Heart left ventricle (tissue), 16 donors: ENCODE measurements around the gene SDSL. TPM values are rescaled to one million over a fixed set of nuclear protein-coding genes. Genes with fewer than 3 reads are reported as not detected.

Source experiments
- ATAC-seq, 4 donors: fragments of 200-7000 bp; cut with Tn5 transposase; one replicate each; pipeline ENCODE4 v1.9.1; 2020 to 2022; ENCODE audit warnings: moderate library complexity in 4 of 4, mild to moderate bottlenecking in 3 of 4, moderate number of reproducible peaks in 1 of 4
- DNase-seq, 5 donors: peaks; one replicate each; pipeline ENCODE4 v3.0.0-alpha.2; 2020
- H3K27ac ChIP-seq, 12 donors: fragments of 200-600 bp; sonication (generic) in 4 of 12; one replicate each; pipeline versions ENCODE4 v1.5.0 to v1.8.0; 2016 to 2022; ENCODE audit warnings: mild to moderate bottlenecking in 2 of 12
- H3K27me3 ChIP-seq, 9 donors: fragments of 200-600 bp; sonication (generic) in 2 of 9; one replicate each; pipeline versions ENCODE4 v1.5.1 to v1.8.0; 2016 to 2022; ENCODE audit warnings: mild to moderate bottlenecking in 3 of 9
- H3K36me3 ChIP-seq, 9 donors: fragments of 200-600 bp; sonication (generic) in 2 of 9; one replicate each; pipeline versions ENCODE4 v1.5.0 to v1.8.0; 2018 to 2022; ENCODE audit warnings: mild to moderate bottlenecking in 2 of 9
- H3K4me1 ChIP-seq, 12 donors: fragments of 200-600 bp; sonication (generic) in 4 of 12; one replicate each; pipeline versions ENCODE4 v1.5.0 to v1.8.0; 2016 to 2022; ENCODE audit warnings: mild to moderate bottlenecking in 3 of 12
- H3K4me3 ChIP-seq, 12 donors: fragments of 200-600 bp; sonication (generic) in 4 of 12; one replicate each; pipeline versions ENCODE4 v1.5.0 to v1.8.0; 2017 to 2022; ENCODE audit warnings: mild to moderate bottlenecking in 9 of 12, moderate library complexity in 4 of 12
- H3K9me3 ChIP-seq, 12 donors: fragments of 200-600 bp; sonication (generic) in 4 of 12; one replicate each; pipeline versions ENCODE4 v1.5.0 to v1.8.0; 2016 to 2022; ENCODE audit warnings: mild to moderate bottlenecking in 1 of 12
- POLR2A ChIP-seq, 2 donors: fragments of 450-650 bp; IDR thresholded peaks; one replicate each; pipeline ENCODE4 v1.6.1; 2017; ENCODE audit warnings: antibody characterized with exemption in 2 of 2, mild to moderate bottlenecking in 2 of 2, moderate library complexity in 2 of 2
- WGBS, 4 donors: extraction: QIAGEN DNeasy Blood & Tissue Kit in 2 of 4; methylation state at CpG; one replicate each; pipeline versions ENCODE4 v1.1.5 to v1.1.7; 2013 to 2018; 5-methylcytosine and 5-hydroxymethylcytosine counted together
- intact Hi-C, 10 donors: fragments of 100-400 bp; cut with DNase I; formaldehyde crosslinking; loops; one replicate each; pipeline versions ENCODE4 v1.11.1 to v1.14.2; 2022
- polyA plus RNA-seq, 2 donors: library from polyadenylated mRNA; stranded (reverse); fragments of 200-250 nt; gene quantifications; one replicate each; pipeline ENCODE4 v1.2.3, GENCODE V29; 2013
- total RNA-seq, 9 donors: library from RNA; depleted of rRNA in 2 of 9; stranded (reverse); fragments of >200 nt in 2 of 9; fragmentation: NEBNext Ultra II Directional in 3 of 9; extraction: Animal tissue kit (Norgen Biotek cat#: 25700) in 3 of 9; gene quantifications; one replicate each; pipeline versions ENCODE4 v1.1.0 to v1.2.4, GENCODE V29; 2016 to 2023
- TF ChIP-seq, protein P1 (sequence below), 12 donors: fragments of 200-600 bp; sonication (generic) in 4 of 12; IDR thresholded peaks; one replicate each; pipeline versions ENCODE4 v1.5.0 to v1.8.0; 2018 to 2022; ENCODE audit warnings: antibody characterized with exemption in 12 of 12, mild to moderate bottlenecking in 5 of 12
- donor health status: ischemic (EF 13 %, LVEDD 7.1; RV severe dilation, severe dysfunction).
- donor health status: healthy with polysubstance abuse.
- donor health status: DM: no; HTN: yes; CAD: no.
- donor health status: DM: no; HTN: no; CAD: no.
- donor health status: ischemic (EF 25% LVEDD 6.9; RV normal size, moderate dysfunction).
- donor health status: ischemic (EF 25% LVEDD 5.7; RV mildly dilated, moderate dysfunction).
- donor health status: healthy.
- donor health status: DM: yes; HTN: yes; CAD: no.
- donor health status: ischemic (EF 35%, LVEDD 5.7; RV mildly dilated, moderate dysfunction).
- donor health status: nonischemic (EF 11% LVEDD 7.7; RV severe dilation, severe dysfunction).
- donor health status: DM: yes; HTN: yes; CAD: no.
- donor health status: PGD.
- donor health status: ischemic (EF 29% LVEDD 5.4; RV normal size, mild dysfunction).
- donor health status: nonischemic (EF 23%, LVEDD 6.1; RV moderate dilation, normal function).

Gene SDSL
- total and polyA plus RNA-seq, 11 donors, result 2.5 to 21.0 (median 5.7) TPM

DNA sequence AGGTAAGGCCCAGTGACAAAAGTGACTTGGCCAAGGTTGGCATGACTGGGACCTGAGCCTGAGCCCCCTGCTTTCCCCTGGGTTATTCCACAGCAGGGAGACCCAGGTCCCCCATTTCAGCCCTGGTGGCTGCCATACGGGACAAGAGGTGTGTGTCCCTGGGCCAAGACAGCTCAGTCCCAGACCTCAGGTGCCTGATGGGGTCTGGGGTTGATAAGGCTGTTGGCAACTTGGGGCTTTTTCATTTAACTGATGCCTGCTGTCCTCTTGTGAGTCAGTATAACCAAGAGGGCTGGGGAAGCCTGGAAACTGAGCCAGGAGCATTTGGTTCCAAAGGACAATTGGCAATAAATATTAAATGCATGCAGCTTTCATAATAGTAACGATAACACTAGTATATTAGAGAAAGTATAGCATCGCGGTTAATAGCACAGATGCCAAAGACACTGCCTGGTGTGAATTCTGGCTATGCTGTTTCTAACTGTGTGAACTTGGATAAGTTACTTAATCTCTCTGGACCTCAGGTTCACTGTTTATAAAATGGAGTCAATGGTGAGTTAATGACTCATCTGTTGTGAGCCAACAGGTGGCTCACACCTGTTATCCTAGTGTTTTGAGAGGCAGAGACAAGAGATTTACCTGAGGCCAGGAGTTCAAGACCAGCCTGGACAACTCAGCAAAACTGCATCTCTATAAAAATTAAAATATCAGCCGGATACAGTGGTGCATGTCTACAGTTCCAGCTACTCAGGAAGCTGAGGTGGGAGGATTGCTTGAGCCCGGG lies 898 bp downstream of the SDSL start:
- TF ChIP-seq, protein P1, sequence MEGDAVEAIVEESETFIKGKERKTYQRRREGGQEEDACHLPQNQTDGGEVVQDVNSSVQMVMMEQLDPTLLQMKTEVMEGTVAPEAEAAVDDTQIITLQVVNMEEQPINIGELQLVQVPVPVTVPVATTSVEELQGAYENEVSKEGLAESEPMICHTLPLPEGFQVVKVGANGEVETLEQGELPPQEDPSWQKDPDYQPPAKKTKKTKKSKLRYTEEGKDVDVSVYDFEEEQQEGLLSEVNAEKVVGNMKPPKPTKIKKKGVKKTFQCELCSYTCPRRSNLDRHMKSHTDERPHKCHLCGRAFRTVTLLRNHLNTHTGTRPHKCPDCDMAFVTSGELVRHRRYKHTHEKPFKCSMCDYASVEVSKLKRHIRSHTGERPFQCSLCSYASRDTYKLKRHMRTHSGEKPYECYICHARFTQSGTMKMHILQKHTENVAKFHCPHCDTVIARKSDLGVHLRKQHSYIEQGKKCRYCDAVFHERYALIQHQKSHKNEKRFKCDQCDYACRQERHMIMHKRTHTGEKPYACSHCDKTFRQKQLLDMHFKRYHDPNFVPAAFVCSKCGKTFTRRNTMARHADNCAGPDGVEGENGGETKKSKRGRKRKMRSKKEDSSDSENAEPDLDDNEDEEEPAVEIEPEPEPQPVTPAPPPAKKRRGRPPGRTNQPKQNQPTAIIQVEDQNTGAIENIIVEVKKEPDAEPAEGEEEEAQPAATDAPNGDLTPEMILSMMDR (IDR thresholded peaks at IDR 0.05), result no peak
- no peak for TF ChIP-seq POLR2A (IDR thresholded peaks at IDR 0.05)
- Histone ChIP-seq H3K9me3 (no peaks in the 10 kb centered on the region), H3K27me3 (no peaks in the 10 kb centered on the region), H3K4me3 (peak overlapping the region in 11 of 12 donors; percentile 43 to 82 (median 58)), H3K27ac (peak overlapping the region in 6 of 12 donors; percentile 62 to 93 (median 72)), H3K36me3 (no peaks in the 10 kb centered on the region), H3K4me1 (peaks cover 0 to 28% (median 5%) of the 10 kb centered on the region in 12 donors)
- intact Hi-C loops, result loop anchor here in 8 of 10 donors (5.0 to 10.0 kb wide), 5 partner anchors 108 to 228 kb away; no protein-coding TSS in a partner anchor
- DNase-seq, result no peak
- WGBS, 4 donors, result 72 to 83% (median 77%) methylated on average over 6 of the region's 6 CpGs
- ATAC-seq, result no peak

DNA sequence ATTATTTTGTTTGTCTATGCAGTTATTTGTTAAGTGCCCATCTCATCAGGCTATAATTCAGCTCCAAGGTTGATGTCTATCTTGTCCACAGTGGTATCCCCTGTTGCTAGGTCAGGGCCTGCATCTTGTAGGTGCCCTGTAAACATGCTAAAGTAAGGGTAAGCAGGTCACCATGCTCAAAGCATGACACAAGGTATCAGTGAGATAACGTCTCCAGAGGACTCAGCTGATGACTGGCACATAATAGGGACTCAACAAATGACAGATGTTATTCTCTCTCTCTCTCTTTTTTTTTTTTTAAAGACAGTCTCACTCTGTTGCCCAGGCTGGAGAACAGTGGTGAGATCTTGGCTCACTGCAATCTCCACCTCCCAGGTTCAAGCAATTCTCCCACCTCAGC lies 2.3 kb downstream of the SDSL start:
- ATAC-seq (no peak), DNase-seq (no peak)
- Histone ChIP-seq H3K9me3 (no peaks in the 10 kb centered on the region), H3K27ac (no peak overlapping the region), H3K4me1 (peaks cover 0 to 21% (median 5%) of the 10 kb centered on the region in 12 donors), H3K4me3 (no peak overlapping the region), H3K36me3 (no peaks in the 10 kb centered on the region), H3K27me3 (no peaks in the 10 kb centered on the region)
- TF ChIP-seq POLR2A (IDR thresholded peaks at IDR 0.05), result no peak
- TF ChIP-seq, protein P1 (IDR thresholded peaks at IDR 0.05), result no peak
- 72 to 83% (median 79%) methylated on average over 1 of the region's 1 CpG for WGBS, 4 donors
- intact Hi-C loops, result loop anchor here in 8 of 10 donors (2.0 to 10.0 kb wide), 6 partner anchors 110 to 230 kb away; no protein-coding TSS in a partner anchor

DNA sequence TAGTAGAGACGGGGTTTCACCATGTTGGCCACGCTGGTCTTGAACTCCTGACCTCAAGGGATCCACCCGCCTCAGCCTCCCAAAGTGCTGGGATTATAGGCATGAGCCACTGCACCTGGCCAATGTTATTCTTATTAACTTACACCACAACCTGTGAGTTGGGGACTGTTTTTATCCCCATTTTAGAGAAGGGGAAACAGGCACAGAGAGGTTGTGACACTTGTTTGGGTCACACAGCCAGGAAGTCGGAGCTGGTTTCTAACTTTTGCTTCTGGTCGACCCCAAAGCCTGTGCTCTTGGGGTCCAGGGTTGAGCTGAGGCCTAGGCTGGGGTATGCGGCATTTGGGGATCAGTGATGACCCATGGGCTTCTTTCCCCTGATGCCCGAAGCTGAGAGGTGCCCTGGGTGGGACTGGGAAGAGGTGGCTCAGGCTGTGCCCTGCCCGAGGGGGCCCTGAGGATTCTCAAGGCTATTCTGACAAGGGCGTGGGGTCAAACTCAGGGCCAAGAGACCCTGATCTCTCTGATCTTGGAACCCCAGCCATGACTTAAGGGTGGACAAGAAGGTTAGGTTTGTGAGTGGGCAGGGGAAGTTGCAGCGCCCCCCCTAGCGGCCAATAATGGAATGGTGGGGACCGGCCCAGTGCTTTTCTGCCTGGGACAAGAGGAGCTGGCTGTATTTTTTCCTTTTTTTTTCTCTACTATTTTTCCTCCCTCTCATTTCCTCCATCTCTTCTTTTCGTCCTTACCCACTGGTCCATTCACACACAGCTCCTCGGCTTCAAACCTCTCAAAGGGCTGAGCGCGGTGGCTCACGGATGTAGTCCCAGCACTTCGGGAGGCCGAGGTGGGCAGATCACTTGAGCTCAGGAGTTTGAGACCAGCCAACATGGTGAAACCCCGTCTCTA lies 3.0 kb downstream of the SDSL start:
- Histone ChIP-seq H3K4me3 (no peak overlapping the region), H3K4me1 (peaks cover 0 to 21% (median 5%) of the 10 kb centered on the region in 12 donors), H3K27ac (no peak overlapping the region), H3K36me3 (no peaks in the 10 kb centered on the region), H3K9me3 (no peaks in the 10 kb centered on the region), H3K27me3 (no peaks in the 10 kb centered on the region)
- ATAC-seq, result peak; percentile 20 to 50 (median 36)
- WGBS, 4 donors, result 52 to 62% (median 58%) methylated on average over 19 to 20 of the region's 20 CpGs
- DNase-seq, result peak in 3 of 5 donors; percentile 38 to 78 (median 41)
- no peak for TF ChIP-seq POLR2A (IDR thresholded peaks at IDR 0.05)
- TF ChIP-seq, protein P1 (IDR thresholded peaks at IDR 0.05), result peak; percentile 61 to 85 (median 81)
- intact Hi-C loops, result loop anchor here (1.0 to 10.0 kb wide), 7 partner anchors 110 to 230 kb away; no protein-coding TSS in a partner anchor
